SKM-1 (cell line): ENCODE results near the gene ASMTL.
"Not testable (repeated sequence)": the region's sequence is repeated elsewhere in the genome, so short reads cannot be mapped to it uniquely, and the experiment has no call there.

Experiments
- DNase-seq: peaks from one replicate; lab custom pipeline; 2025; ENCODE audit not compliant: unreplicated experiment; lab: John Stamatoyannopoulos, UW

The ASMTL gene

DNA sequence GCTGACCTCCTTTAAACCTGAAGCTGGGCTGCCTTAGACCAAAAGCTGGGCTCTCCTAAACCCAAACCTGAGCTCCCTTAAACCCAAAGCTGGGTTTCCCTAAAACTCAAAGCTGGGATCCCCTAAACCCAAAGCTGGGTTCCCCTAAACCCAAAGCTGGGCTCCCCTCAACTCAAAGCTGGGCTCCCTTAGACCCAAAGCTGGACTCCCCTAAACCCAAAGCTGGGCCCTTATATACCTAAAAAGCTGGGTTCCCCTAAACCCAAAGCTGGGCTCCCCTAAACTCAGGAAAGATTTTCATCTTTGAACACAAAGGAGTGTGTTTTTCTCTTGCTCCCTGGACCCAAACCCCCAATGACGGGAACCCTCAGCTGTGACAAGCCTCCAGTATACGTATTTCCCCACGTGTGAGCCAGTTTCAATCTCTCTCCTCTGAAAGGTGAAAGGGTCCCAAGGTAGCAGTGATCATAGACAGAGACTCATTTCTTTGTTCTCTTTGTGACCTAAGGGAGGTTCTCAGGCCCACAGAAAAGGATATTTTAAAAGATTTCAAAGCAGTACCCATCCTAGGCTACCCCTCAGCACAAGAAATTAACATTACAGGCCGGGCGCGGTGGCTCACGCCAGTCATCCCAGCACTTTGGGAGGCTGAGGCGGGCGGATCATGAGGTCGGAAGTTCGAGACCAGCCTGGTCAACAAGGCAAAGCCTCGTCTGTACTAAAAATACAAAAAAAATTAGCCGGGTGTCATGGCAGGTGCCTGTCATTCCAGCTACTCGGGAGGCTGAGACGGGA is 31.3 kb upstream of the ASMTL start:
- DNase-seq = no peak

DNA sequence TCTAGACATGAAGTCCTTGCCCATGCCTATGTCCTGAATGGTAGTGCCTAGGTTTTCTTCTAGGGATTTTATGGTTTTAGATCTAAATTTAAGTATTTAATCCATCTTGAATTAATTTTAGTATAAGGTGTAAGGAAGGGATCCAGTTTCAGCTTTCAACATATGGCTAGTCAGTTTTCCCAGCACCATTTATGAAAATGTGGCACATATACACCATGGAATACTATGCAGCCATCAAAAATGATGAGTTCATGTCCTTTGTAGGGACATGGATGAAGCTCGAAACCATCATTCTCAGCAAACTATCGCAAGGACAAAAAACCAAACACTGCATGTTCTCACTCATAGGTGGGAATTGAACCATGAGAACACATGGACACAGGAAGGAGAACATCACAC is 29.8 kb upstream of the ASMTL start:
- not testable (repeated sequence) for DNase-seq

GRCh38 chrX:1481636-1482529 is 29.2 kb upstream of the ASMTL start:
- no peak for DNase-seq

DNA sequence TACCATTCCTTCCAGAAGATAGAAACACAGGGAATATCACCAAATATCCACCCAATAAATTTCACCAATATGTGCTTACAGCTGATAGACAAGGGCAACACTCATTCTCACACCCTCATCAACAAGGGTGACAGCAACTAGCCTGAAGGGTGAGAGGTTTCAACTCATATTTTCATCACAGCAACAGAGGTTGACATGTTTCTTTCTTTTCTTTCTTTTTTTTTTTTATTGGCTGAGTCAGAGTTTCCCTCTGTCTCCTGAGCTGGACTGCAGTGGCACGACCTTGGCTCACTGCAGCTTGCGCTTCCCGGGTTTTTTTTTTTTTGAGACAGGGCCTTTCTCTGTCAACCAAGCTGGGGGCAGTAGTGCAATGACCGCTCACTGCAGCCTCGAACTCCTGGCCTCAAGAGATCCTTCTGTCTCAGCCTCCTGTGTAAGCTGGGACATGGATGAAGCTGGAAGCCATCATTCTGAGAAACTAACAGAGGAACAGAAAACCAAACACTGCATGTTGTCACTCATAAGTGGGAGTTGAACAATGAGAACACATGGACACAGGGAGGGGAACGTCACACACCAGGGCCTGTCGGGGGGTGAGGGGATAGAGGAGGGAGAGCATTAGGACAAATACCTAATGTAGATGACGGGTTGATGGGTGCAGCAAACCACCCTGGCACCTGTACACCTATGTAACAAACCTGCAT is 27.5 kb upstream of the ASMTL start:
- no peak for DNase-seq

DNA sequence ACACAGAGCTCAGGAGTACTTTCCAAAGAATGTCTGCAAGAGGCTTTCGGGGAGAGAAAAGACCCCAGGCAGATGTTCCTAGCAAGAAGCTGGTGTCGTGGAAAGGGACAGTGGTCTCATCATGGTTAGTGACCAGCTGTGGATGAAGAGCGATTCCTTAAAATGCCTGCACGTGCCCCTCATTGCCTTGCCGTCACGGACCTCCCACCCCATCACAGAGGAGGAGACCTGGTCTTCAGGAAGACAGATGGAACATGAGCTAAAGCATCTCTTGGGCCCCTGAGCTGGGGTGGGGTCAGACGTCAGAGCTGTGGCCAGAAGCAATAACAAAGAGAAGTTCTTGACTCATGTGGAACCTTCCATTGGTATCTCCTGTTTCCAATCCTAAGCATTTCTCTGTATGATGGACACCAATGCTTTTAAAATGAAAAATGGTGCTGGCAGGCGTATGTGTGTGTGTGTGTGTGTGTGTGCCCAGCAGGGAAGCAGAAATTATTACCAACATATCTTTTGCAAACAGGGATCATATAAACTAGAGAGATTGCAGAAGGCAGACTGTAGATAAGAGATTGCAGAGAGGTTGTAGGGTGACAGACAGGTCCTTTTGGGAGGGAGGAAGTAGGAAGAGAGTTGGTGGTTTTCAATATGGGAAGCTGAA is 25.2 kb upstream of the ASMTL start:
- DNase-seq = no peak

- no peak for DNase-seq
Observed at GRCh38 chrX:1477229-1477628, 24.5 kb upstream of the ASMTL start.

DNA sequence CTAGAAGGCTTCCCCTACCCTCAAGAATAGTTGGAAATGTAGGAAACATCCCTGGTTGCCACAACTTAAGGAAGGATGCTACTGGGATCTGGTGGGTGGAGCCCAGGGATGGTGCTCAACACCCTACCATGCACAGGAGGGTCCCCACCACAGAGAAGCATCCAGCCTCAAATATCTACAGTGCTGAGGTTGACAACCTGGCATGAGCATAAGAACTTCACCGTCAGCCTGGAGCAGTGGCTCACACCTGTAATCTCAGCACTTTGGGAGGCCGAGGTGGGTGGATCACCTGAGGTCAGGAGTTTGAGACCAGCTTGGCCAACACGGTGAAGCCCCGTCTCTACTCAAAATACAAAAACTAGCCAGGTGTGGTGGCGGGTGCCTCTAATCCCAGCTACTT is 24.0 kb upstream of the ASMTL start:
- DNase-seq = no peak

DNA sequence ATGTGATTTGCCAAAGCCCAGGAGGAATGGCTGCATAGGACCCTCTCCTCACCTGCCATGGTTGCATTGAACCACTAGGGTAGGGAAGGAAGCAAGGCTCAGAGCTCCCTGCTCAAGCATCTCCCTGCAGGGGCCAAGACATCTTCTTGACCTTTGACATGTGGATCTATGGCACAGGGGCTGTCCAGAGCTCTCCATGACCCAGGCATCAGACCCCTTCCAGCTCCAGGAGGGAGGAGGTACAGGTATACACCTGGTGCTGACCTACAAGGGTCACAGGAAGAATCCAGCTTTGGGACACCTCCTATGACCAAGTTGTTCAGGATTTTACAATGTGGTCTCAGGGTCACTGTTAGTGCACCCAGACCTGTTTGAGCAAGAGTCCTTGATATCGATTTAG is 23.2 kb upstream of the ASMTL start:
- no peak for DNase-seq

DNA sequence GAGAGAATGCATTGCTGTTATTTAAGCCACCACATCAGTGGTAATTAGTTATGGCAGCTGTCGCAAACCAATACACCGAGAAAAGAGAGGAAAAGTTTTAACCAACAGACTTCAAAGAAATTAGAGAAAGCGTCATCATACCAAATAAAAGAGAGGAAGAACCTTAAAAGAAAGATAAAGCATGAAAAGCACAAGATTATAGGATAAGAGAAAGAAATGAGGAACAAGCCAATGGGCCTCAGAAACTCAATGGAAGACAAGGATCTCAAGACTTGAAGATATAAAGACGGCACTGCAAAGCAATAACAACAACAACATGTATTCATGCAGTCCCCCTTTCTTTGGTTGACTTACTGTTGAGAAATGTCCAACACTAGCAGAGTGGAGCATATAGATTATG is 22.8 kb upstream of the ASMTL start:
- no peak for DNase-seq

GRCh38 chrX:1474593-1474992 is 21.9 kb upstream of the ASMTL start:
- DNase-seq = not testable (repeated sequence)

DNA sequence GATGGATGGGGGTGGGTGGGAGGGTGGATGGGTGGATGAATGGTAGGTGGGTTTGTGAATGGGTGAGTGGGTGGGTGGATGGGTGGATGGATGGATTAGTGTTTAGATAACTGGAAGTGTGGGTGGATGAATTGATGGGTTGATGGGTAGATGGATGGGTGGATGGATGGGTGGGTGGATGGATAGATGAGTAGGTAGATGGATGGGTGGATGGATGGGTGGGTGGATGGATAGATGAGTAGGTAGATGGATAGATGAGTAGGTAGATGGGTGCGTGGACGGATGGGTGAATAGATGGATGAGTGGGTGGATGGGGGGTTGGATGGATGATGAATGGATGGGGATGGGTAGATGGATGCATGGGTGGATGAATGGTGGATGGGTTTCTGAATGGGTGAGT is 20.3 kb upstream of the ASMTL start:
- DNase-seq = no peak

DNA sequence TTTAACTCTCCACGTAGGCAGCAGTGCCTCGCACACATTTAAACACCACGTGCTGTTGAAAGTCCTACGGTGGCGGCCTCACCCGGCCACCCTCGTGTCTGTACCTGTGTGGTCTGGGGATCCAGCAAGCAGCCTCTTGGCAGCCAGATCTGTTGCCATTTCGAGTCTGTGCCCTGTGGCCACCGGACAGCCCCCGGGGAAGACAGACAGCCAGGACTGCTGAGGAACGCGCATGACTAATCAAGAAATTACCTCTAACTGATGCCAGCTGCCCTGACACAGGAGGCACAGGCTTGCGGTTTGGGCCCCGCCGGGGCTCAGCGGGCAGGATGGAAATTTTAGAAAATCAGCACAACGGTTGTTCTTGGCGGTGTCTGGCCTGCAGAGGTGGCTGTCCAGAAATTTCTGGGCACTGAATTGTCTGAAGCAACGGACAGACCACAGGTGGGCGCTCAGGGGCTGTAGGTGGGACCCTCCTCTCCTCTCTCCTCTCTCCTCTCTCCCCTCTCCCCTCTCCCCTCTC is 15.6 kb upstream of the ASMTL start:
- DNase-seq = no peak

GRCh38 chrX:1466971-1467561 is 14.4 kb upstream of the ASMTL start:
- no peak for DNase-seq

DNA sequence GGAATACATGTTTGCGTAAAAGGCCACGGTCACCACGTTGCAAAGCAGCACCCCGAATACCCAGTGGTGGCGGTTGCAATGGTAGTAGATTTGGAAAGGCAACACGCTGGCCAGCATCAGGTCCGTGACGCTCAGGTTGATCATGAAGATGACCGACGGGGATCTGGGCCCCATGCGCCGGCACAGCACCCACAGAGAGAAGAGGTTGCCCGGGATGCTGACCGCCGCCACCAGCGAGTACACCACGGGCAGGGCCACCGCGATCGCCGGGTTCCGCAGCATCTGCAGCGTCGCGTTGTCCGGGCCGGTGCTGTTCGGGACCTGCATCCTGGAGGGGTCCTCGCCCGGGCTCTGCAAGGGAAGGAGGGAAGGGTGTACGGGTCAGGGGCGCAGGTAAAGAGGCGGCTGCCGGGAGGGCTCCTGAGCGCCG is 13.5 kb upstream of the ASMTL start:
- no peak for DNase-seq

DNA sequence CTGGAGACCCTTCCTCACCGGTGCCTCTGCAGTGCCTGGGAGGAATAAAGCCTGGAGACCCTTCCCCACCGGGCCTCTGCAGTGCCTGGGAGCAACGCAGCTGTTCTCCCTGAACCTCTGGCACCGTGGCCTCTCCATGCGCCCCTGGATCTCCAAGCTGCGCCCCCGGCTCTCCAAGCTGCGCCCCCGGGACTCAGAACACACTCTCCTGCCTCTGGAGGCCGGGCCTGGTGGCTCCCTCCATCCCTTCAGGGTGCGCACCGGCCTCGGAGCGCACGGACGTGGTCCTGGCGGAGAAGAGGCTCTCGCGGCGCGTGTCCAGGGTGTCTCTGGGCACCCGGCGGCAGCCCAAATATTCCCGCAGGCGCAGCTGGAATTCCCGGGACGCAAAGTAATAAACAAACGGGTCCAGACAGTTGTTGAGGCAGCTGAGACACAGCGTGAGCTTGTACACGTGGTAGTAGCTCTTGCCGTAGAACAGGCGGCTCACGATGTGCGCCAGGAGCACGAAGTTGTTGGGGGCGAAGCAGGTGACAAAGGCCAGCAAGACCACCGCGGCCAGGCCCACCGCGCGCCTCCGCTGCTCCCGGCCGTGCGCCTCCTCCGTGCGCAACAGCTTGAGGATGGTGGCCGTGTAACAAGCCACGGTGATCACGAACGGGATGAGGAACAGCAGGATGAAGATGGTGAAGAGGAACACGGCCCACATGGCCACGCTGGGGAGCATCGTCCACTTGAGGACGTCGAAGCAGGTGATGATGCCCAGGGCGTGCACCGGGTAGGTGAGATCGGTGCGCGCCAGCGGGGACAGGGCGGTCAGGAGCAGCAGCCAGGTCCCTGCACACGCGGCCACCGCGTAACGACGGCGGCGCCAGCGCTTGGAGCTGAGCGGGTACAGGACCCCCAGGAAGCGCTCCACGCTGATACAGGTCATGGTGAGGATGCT is 12.8 kb upstream of the ASMTL start:
- no peak for DNase-seq

DNA sequence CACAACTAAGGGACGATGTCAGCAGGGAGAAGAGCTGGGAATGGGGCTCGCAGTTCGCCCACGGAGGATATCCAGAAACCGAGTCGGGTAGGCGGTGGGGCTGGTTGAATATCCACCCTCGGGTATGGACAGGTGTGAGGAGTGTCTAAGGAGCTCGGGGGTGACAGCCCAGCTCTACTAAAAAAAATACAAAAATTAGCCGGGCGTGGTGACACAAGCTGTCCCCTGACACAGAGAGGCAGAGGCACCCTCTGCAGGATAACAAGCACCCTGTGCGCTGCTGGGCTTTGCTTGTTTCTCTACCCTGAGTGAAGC is 12.2 kb upstream of the ASMTL start:
- no peak for DNase-seq

DNA sequence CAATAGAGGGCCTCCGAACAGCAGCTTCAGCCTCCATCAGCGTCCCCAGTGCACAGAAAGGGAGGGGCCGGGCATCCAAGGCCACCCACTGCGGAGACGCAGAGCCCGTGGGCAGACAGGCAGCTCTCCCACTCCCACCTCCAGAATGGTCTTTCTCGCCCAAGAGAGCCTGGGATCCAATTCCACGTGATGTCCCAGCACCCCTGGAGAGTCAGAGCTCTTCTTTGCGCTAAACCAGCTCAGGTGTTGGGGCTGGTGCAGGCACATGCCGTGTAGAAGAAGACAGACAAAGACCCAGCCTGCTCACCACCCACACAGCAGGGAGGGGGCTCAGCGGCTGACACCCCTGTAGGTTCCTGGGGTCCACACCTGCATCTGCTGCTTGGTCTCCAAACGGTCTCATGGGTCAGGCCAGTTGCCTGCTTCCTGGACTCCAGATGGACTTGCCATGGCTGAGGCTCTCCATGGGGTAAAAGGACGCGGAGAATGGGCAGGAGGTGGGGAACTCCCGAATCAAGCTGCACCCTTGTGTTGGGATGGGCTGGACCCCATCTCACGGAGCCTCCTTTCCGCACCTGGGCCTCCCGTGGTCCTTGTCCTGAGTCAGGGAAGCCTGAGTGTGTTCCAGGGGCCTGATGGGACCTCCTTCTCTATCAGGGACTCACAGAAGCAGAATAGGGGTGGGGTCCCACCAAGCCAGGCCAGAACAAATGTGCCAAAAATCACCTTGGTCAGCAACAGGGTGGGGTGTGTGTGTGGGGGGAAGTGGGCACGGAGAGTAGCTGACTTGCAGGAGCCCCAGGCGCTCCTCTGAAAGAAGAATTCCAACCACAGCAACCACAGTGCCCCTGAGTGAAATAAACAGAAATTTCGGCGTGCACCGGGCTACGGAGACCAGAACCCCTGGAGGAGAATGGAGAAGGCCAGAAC is 11.6 kb upstream of the ASMTL start:
- DNase-seq = no peak

DNA sequence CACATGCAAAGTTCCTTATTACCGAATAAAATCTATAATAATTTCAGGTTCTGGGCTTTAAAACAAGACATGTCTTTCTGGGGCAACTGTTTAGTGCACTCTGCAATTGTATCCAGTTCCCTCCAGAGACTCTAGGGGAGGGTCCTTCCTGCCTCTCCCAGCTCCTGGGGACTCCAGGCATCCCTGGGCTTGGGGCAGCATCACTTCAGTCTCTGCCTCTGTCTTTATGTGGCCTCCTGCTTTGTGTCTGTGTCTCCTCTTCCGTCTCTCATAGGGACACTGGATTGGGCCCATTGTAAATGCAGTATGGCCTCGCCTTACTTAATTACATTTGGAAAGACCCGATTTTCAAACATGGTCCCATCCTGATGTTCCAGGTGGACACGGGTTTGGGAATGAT is 10.9 kb upstream of the ASMTL start:
- DNase-seq = no peak
